H9 (cell line): ENCODE measurements around the gene ADGRA1. TPM values are rescaled to one million over a fixed set of nuclear protein-coding genes. Genes with fewer than 3 reads are reported as not detected.

Experiments used
- DNase-seq: peaks from one replicate; pipeline ENCODE4 v3.0.0-alpha.2; 2017
- H2AFZ ChIP-seq: one replicate; pipeline ENCODE4 v1.6.1; 2013; ENCODE audit warnings: mild to moderate bottlenecking, low read length, control low read depth, moderate library complexity
- H2AK5ac ChIP-seq: 2 replicates; pipeline ENCODE4 v1.6.1; 2013; ENCODE audit warnings: low read length, control low read depth, mixed read lengths; ENCODE audit not compliant: insufficient read length
- H2BK120ac ChIP-seq: one replicate; pipeline ENCODE4 v1.6.1; 2013; ENCODE audit warnings: low read depth, mild to moderate bottlenecking, low read length, control low read depth, inconsistent platforms; ENCODE audit not compliant: poor library complexity, severe bottlenecking
- H2BK12ac ChIP-seq: 2 replicates; pipeline ENCODE4 v1.6.1; 2013; ENCODE audit warnings: low read length, control low read depth, mixed read lengths, low read depth; ENCODE audit not compliant: insufficient read length
- H2BK15ac ChIP-seq: 2 replicates; pipeline ENCODE4 v1.6.1; 2013; ENCODE audit warnings: low read depth, low read length, control low read depth
- H2BK20ac ChIP-seq: one replicate; pipeline ENCODE4 v1.6.1; 2013; ENCODE audit warnings: low read depth, mild to moderate bottlenecking, low read length, control low read depth, inconsistent platforms; ENCODE audit not compliant: poor library complexity, severe bottlenecking
- H2BK5ac ChIP-seq: 2 replicates; pipeline ENCODE4 v1.6.1; 2013; ENCODE audit warnings: low read length, control low read depth, mixed read lengths; ENCODE audit not compliant: insufficient read length
- H3K14ac ChIP-seq: 2 replicates; pipeline ENCODE4 v1.6.1; 2013; ENCODE audit warnings: low read length, control low read depth; ENCODE audit not compliant: insufficient read depth
- H3K18ac ChIP-seq: 2 replicates; pipeline ENCODE4 v1.6.1; 2013; ENCODE audit warnings: low read depth, mild to moderate bottlenecking, mixed read lengths, low read length, control low read depth; ENCODE audit not compliant: insufficient read length
- H3K23ac ChIP-seq: 2 replicates; pipeline ENCODE4 v1.6.1; 2013; ENCODE audit warnings: low read length, control low read depth, mixed read lengths, low read depth; ENCODE audit not compliant: insufficient read length
- H3K23me2 ChIP-seq: 2 replicates; pipeline ENCODE4 v1.6.1; 2013; ENCODE audit warnings: low read depth, mild to moderate bottlenecking, mixed read lengths, low read length, control low read depth; ENCODE audit not compliant: insufficient read length, poor library complexity, severe bottlenecking
- H3K27ac ChIP-seq: 2 replicates; pipeline ENCODE4 v1.5.1; 2013; ENCODE audit warnings: low read length, control low read depth, mixed read lengths, low read depth; ENCODE audit not compliant: insufficient read length
- H3K27me3 ChIP-seq: 2 replicates; pipeline ENCODE4 v1.6.1; 2013; ENCODE audit warnings: low read length, control low read depth, inconsistent platforms; ENCODE audit not compliant: insufficient read depth
- H3K4ac ChIP-seq: 2 replicates; pipeline ENCODE4 v1.6.1; 2013; ENCODE audit warnings: low read depth, mild to moderate bottlenecking, control low read depth, inconsistent platforms, low read length, moderate library complexity
- H3K4me1 ChIP-seq: 2 replicates; pipeline ENCODE4 v1.6.1; 2013; ENCODE audit warnings: low read length, control low read depth, inconsistent platforms; ENCODE audit not compliant: insufficient read depth
- H3K4me2 ChIP-seq: 2 replicates; pipeline ENCODE4 v1.6.1; 2013; ENCODE audit warnings: low read length, control low read depth, mixed read lengths; ENCODE audit not compliant: insufficient read length, insufficient read depth
- H3K56ac ChIP-seq: 2 replicates; pipeline ENCODE4 v1.6.1; 2013; ENCODE audit warnings: low read depth, mild to moderate bottlenecking, mixed read lengths, low read length, control low read depth; ENCODE audit not compliant: insufficient read length
- H3K79me1 ChIP-seq: 2 replicates; pipeline ENCODE4 v1.6.1; 2013; ENCODE audit warnings: low read depth, mild to moderate bottlenecking, moderate library complexity, low read length, control low read depth, inconsistent platforms; ENCODE audit not compliant: insufficient read depth, poor library complexity, severe bottlenecking
- H3K79me2 ChIP-seq: 2 replicates; pipeline ENCODE4 v1.6.1; 2013; ENCODE audit warnings: low read length, control low read depth, inconsistent platforms; ENCODE audit not compliant: insufficient read depth
- H3K9ac ChIP-seq: 2 replicates; pipeline ENCODE4 v1.6.1; 2013; ENCODE audit warnings: low read length, control low read depth, mixed read lengths; ENCODE audit not compliant: insufficient read length; ENCODE audit errors: extremely low read depth
- H3K9me3 ChIP-seq: one replicate; pipeline ENCODE4 v1.6.1; 2013; ENCODE audit warnings: low read depth, low read length, inconsistent platforms; ENCODE audit not compliant: control insufficient read depth
- H3T11ph ChIP-seq: one replicate; pipeline ENCODE4 v1.6.1; 2013; ENCODE audit warnings: mild to moderate bottlenecking, low read length, control low read depth, inconsistent platforms
- H4K20me1 ChIP-seq: one replicate; pipeline ENCODE4 v1.6.1; 2013; ENCODE audit not compliant: control insufficient read depth, insufficient read length, insufficient read depth
- H4K5ac ChIP-seq: 2 replicates; pipeline ENCODE4 v1.6.1; 2013; ENCODE audit warnings: low read depth, mild to moderate bottlenecking, mixed read lengths, low read length, control low read depth; ENCODE audit not compliant: insufficient read length
- H4K8ac ChIP-seq: replicated peaks from 2 replicates; pipeline ENCODE4 v1.6.1; 2013; ENCODE audit warnings: low read length, control low read depth, mixed read lengths, low read depth; ENCODE audit not compliant: insufficient read length
- H4K91ac ChIP-seq: 2 replicates; pipeline ENCODE4 v1.6.1; 2013; ENCODE audit warnings: low read depth, mild to moderate bottlenecking, moderate library complexity, mixed read lengths, low read length, control low read depth; ENCODE audit not compliant: insufficient read length
- H3K27ac Mint-ChIP-seq, 3 experiments: 2 replicates in 2 of 3; 3 replicates in 1 of 3; pipeline ENCODE4 v1.8.0; 2020 to 2021; ENCODE audit warnings: mixed read lengths in 3 of 3, mild to moderate bottlenecking in 1 of 3, moderate library complexity in 1 of 3
- H3K27me3 Mint-ChIP-seq: 2 replicates; pipeline ENCODE4 v1.8.0; 2021; ENCODE audit warnings: low read depth, mild to moderate bottlenecking, moderate library complexity, mixed read lengths
- H3K36me3 Mint-ChIP-seq, 3 experiments: 2 replicates in 2 of 3; 3 replicates in 1 of 3; pipeline ENCODE4 v1.8.0; 2020 to 2021; ENCODE audit warnings: low read depth in 3 of 3, mixed read lengths in 3 of 3; ENCODE audit not compliant: insufficient read depth in 1 of 3
- H3K4me1 Mint-ChIP-seq, 2 experiments: 2 replicates each; pipeline ENCODE4 v1.8.0; 2020; ENCODE audit warnings: mixed read lengths in 2 of 2
- H3K4me3 Mint-ChIP-seq, 2 experiments: 2 replicates in 1 of 2; 3 replicates in 1 of 2; pipeline ENCODE4 v1.8.0; 2020 to 2021; ENCODE audit warnings: mild to moderate bottlenecking in 2 of 2, mixed read lengths in 2 of 2, moderate library complexity in 1 of 2
- H3K9me3 Mint-ChIP-seq, 2 experiments: 2 replicates in 1 of 2; 3 replicates in 1 of 2; pipeline ENCODE4 v1.8.0; 2020; ENCODE audit warnings: mild to moderate bottlenecking in 2 of 2, mixed read lengths in 2 of 2, moderate library complexity in 1 of 2
- CTCF ChIP-seq: fragments of 200-600 bp; sonication (generic); conservative IDR thresholded peaks from 3 replicates; pipeline ENCODE4 v1.8.0; 2021; ENCODE audit warnings: antibody characterized with exemption, mild to moderate bottlenecking
- WGBS: extraction: QIAGEN DNeasy Blood & Tissue Kit; methylation state at CpG from one replicate; pipeline ENCODE4 v1.1.7; 2013; ENCODE audit warnings: missing lambda C conversion rate, low lambda C conversion rate, mixed read lengths; ENCODE audit not compliant: insufficient read length; ENCODE audit errors: extremely low coverage; 5-methylcytosine and 5-hydroxymethylcytosine counted together
- total RNA-seq: library from RNA; stranded (reverse); gene quantifications from 2 replicates; pipeline ENCODE4 v1.2.1, GENCODE V29; 2021

The ADGRA1 gene
- total RNA-seq, 1 experiment from 2014 or later, result 0.11 TPM

GRCh38 chr10:133161486-133162109 lies 73.9 kb downstream of the ADGRA1 start:
- no peak overlapping the region for H4K8ac ChIP-seq
- H3K4me2 ChIP-seq, result peak overlapping the region; percentile 74
- no peak overlapping the region for H2AK5ac ChIP-seq
- no peak overlapping the region for H3K14ac ChIP-seq
- no peaks in the 10 kb centered on the region for H3K79me1 ChIP-seq
- Mint-ChIP-seq H3K4me1 (peaks cover 23 to 30% of the 10 kb centered on the region in 2 experiments), H3K27me3 (no peaks in the 10 kb centered on the region; the same call in 1 of the 2 replicates), H3K36me3 (peaks cover 11 to 18% (median 13%) of the 10 kb centered on the region in 3 experiments; a peak in 6 of 7 replicates), H3K4me3 (peak overlapping the region; percentile 65 to 78; a peak in 3 of 5 replicates), H3K27ac (no peak overlapping the region), H3K9me3 (no peaks in the 10 kb centered on the region)
- H4K91ac ChIP-seq, result no peak overlapping the region
- H2BK12ac ChIP-seq, result no peak overlapping the region
- no peak overlapping the region for H2BK20ac ChIP-seq
- no peak overlapping the region for H2AFZ ChIP-seq
- peaks cover 10% of the 10 kb centered on the region for H3K23me2 ChIP-seq
- no peak overlapping the region for H3K56ac ChIP-seq
- H2BK5ac ChIP-seq, result no peak overlapping the region
- no peak overlapping the region for H3K4ac ChIP-seq
- no peak overlapping the region for H2BK15ac ChIP-seq
- H3T11ph ChIP-seq, result no peak overlapping the region
- no peak overlapping the region for H3K27ac ChIP-seq
- DNase-seq, result no peak
- no peak overlapping the region for H2BK120ac ChIP-seq
- no CpG with 5 or more reads among the region's 33 CpGs for WGBS
- H3K18ac ChIP-seq, result no peak overlapping the region
- H3K27me3 ChIP-seq, result no peaks in the 10 kb centered on the region
- no peaks in the 10 kb centered on the region for H3K9me3 ChIP-seq
- H3K4me1 ChIP-seq, result no peaks in the 10 kb centered on the region; the same call in 1 of the 2 replicates
- H4K20me1 ChIP-seq, result peaks cover 3% of the 10 kb centered on the region
- H3K9ac ChIP-seq, result no peak overlapping the region
- no peak overlapping the region for H4K5ac ChIP-seq
- H3K23ac ChIP-seq, result no peak overlapping the region
- no peak for TF ChIP-seq CTCF
- no peaks in the 10 kb centered on the region for H3K79me2 ChIP-seq
